SK-N-MC (cell line): ENCODE data around the gene ABCF2.

Experiments
- DNase-seq: peaks from one replicate; pipeline ENCODE4 v3.0.0-alpha.2; 2011; ENCODE audit warnings: low read depth, low spot score
- H3K27ac ChIP-seq: fragments of 200-600 bp; sonication (generic); 2 replicates; pipeline ENCODE4 v1.5.1; 2016; ENCODE audit warnings: mixed run types
- H3K36me3 ChIP-seq: fragments of 200-600 bp; sonication (generic); 2 replicates; pipeline ENCODE4 v1.6.1; 2017; ENCODE audit warnings: antibody characterized with exemption, low read length, mixed read lengths; ENCODE audit not compliant: insufficient read depth
- H3K4me3 ChIP-seq: fragments of 200-600 bp; sonication (generic); 2 replicates; pipeline ENCODE4 v1.5.1; 2016
- H3K9ac ChIP-seq: fragments of 200-600 bp; sonication (generic); 2 replicates; pipeline ENCODE4 v1.8.0; 2017; ENCODE audit warnings: mixed run types, mixed read lengths; ENCODE audit not compliant: insufficient read length
- H3K9me3 ChIP-seq: fragments of 200-600 bp; sonication (generic); 2 replicates; pipeline ENCODE4 v1.6.1; 2017; ENCODE audit warnings: low read depth, mild to moderate bottlenecking, antibody characterized with exemption, low read length, moderate library complexity, mixed read lengths
- EZH2 ChIP-seq: fragments of 200-600 bp; sonication (generic); IDR thresholded peaks from one replicate; pipeline ENCODE4 v1.6.1; 2017; ENCODE audit warnings: antibody characterized with exemption
- FOXP2 ChIP-seq: optimal IDR thresholded peaks from 2 replicates; pipeline ENCODE3; 2011; ENCODE audit warnings: mild to moderate bottlenecking, moderate library complexity; ENCODE audit not compliant: insufficient read depth; ENCODE audit errors: extremely low read length, control extremely low read depth
- POLR2AphosphoS5 ChIP-seq: IDR thresholded peaks from 2 replicates; pipeline ENCODE4 v1.6.1; 2012; ENCODE audit warnings: mild to moderate bottlenecking, low read depth, low read length, borderline replicate concordance

Gene ABCF2

GRCh38 chr7:151231080-151231479 lies 4.1 kb upstream of the ABCF2 start:
- Histone ChIP-seq H3K9ac (no peak overlapping the region), H3K4me3 (no peak overlapping the region), H3K36me3 (no peaks in the 10 kb centered on the region), H3K9me3 (no peaks in the 10 kb centered on the region), H3K27ac (no peak overlapping the region)
- TF ChIP-seq EZH2 (no peak), POLR2AphosphoS5 (no peak), FOXP2 (no peak)
- no peak for DNase-seq

DNA sequence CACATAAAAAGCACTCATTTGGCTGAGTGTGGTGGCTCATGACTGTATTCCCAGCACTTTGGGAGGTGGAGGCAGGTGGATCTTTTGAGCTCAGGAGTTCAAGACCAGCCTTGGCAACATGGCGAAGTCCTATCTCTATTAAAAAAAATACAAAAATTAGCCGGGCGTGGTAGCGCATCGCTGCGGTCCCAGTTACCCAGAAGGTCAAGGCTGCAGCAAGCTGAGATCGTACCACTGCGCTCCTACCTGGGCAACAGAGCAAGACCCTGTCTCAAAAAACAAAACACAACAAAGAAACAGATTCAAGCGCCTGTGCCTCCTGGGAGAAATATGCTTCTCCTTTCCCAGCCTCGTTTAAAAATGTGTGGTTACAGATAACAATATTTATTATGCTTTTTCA lies 2.2 kb upstream of the ABCF2 start:
- Histone ChIP-seq H3K4me3 (no peak overlapping the region), H3K27ac (no peak overlapping the region), H3K9me3 (no peaks in the 10 kb centered on the region), H3K9ac (no peak overlapping the region), H3K36me3 (peaks cover 16% of the 10 kb centered on the region)
- TF ChIP-seq POLR2AphosphoS5 (no peak), FOXP2 (no peak), EZH2 (no peak)
- no peak for DNase-seq

DNA sequence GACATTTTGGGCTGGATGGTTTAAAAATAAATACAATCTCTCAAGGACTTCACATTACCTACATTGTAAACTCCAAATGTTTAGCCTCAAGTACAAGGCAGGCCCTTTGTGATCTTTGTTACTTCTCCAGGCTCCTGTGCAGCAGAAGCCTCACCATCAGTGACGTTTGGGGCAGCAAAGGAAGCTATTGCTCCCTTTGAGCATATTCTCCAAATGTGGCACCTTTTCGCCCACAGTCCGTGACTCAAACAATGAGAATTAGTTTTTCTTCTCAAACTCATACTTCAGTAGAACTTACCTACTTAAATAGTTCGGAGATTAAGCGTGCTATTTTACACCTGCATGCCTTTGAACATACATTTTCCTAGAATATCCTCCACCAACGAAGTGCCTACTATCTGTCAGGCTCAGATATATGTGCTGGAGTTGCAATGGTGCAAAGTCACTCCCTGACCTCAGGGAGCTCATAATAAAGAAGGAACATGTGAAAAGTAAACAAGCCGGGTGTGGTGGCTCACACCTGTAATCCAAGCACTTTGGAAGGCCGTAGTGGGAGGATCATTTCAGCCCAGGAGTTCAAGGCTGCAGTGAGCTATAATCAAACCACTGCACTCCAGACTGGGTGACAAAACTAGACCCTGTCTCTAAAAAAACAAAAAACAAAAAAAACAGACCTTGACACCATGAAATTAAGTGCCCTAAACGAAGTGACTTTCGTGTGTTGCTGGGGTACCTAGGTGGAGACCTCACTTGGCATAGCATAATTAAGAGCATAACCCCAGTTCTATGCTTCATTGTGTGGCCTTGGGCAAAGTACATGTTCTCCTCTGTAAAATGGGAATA lies 1.2 kb upstream of the ABCF2 start:
- TF ChIP-seq EZH2 (no peak), FOXP2 (no peak), POLR2AphosphoS5 (no peak)
- H3K4me3 ChIP-seq, result peak overlapping the region; percentile 85
- no peaks in the 10 kb centered on the region for H3K9me3 ChIP-seq
- H3K36me3 ChIP-seq, result peaks cover 26% of the 10 kb centered on the region
- H3K27ac ChIP-seq, result peak overlapping the region; percentile 71; the same call in 1 of the 2 replicates
- no peak for DNase-seq
- H3K9ac ChIP-seq, result peak overlapping the region; percentile 83

DNA sequence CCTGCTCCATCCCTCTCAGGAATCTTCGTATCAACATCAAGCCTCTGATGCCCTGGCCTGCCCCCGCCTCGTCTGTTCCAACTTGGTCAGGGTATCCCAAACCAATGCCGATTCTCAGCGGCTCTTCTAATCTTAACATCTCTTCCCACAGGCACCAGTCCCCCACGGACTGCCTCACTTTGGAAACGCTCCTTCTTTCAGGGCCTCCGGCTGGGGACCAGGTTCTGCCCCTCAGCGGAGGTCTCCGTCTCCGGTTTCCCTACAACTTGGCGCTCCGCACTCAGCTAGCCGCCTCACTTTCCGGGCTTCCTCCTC lies 488 bp downstream of the ABCF2 start:
- no peak for TF ChIP-seq FOXP2
- no peak for TF ChIP-seq EZH2
- no peak for TF ChIP-seq POLR2AphosphoS5
- Histone ChIP-seq H3K36me3 (peaks cover 44% of the 10 kb centered on the region), H3K4me3 (peak overlapping the region; percentile 85), H3K27ac (no peak overlapping the region), H3K9ac (peak overlapping the region; percentile 90), H3K9me3 (no peaks in the 10 kb centered on the region)
- DNase-seq, result no peak

GRCh38 chr7:151225948-151226510 lies 976 bp downstream of the ABCF2 start:
- peaks cover 45% of the 10 kb centered on the region for H3K36me3 ChIP-seq
- no peak for TF ChIP-seq FOXP2
- no peak for TF ChIP-seq POLR2AphosphoS5
- no peak for TF ChIP-seq EZH2
- DNase-seq, result no peak
- peak overlapping the region; percentile 85 for H3K4me3 ChIP-seq
- peak overlapping the region; percentile 90 for H3K9ac ChIP-seq
- H3K27ac ChIP-seq, result no peak overlapping the region
- no peaks in the 10 kb centered on the region for H3K9me3 ChIP-seq

GRCh38 chr7:151223728-151224127 lies 3.3 kb downstream of the ABCF2 start:
- Histone ChIP-seq H3K9me3 (no peaks in the 10 kb centered on the region), H3K27ac (no peak overlapping the region), H3K4me3 (no peak overlapping the region), H3K36me3 (peaks cover 65% of the 10 kb centered on the region), H3K9ac (no peak overlapping the region)
- no peak for DNase-seq
- no peak for TF ChIP-seq FOXP2

DNA sequence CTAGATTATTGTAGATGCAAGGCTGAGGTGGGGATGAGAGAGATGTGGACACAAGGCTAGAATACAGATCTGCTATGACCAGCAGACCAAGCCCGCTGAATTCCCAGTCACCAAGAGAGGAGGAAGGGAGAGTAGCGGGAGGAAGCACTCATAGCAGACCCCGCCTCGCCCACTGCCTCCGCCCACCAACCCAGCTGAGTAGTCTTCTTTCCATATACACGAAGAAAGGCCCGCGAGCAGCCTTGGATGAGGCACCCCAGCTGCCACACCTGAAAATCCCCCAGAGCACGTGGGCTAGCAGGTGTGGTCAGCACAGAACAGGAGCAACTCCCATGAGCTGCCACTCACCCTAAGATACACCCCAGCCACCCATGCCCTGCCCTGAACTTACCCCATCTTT lies 8.8 kb downstream of the ABCF2 start:
- Histone ChIP-seq H3K9me3 (no peaks in the 10 kb centered on the region), H3K4me3 (no peak overlapping the region), H3K27ac (no peak overlapping the region), H3K9ac (no peak overlapping the region), H3K36me3 (peaks cover 89% of the 10 kb centered on the region)
- TF ChIP-seq POLR2AphosphoS5, result no peak
- TF ChIP-seq EZH2, result no peak
- no peak for TF ChIP-seq FOXP2
- DNase-seq, result no peak

- Histone ChIP-seq H3K9ac (no peak overlapping the region), H3K27ac (no peak overlapping the region), H3K4me3 (no peak overlapping the region), H3K36me3 (peaks cover 67% of the 10 kb centered on the region), H3K9me3 (no peaks in the 10 kb centered on the region)
- no peak for DNase-seq
- TF ChIP-seq EZH2 (no peak), POLR2AphosphoS5 (no peak), FOXP2 (no peak)
Measured at GRCh38 chr7:151215396-151215795, 11.6 kb downstream of the ABCF2 start.
